Measurements from ENCODE around the gene CLEC2A. TPM values are rescaled to one million over a fixed set of nuclear protein-coding genes. Genes with fewer than 3 reads are reported as not detected.

The CLEC2A gene
- polyA plus RNA-seq, 2 of the 4 experiments (the other 2 are of a cell fraction), result not detected

GRCh38 chr12:9910716-9911421, 21.3 kb downstream of the CLEC2A start:
- FAIRE-seq (no peak), DNase-seq (ENCODE audit: low read depth in 1 of 2, low spot score in 1 of 2) (peak in 1 of 2 experiments; percentile 12), ATAC-seq (no peak)
- ChIA-PET POLR2A (no interaction called here), CTCF (no interaction called here)
- Histone ChIP-seq H3K27ac (no peak overlapping the region), H3K4me1 (no peaks in the 10 kb centered on the region), H3K4me3 (no peak overlapping the region), H3K9me3 (peaks cover 27% of the 10 kb centered on the region; the same call in 2 of the 3 replicates), H3K4me2 (no peak overlapping the region)
- TF ChIP-seq FOSL2 (IDR thresholded peaks at IDR 0.05), result no peak
- TF ChIP-seq FOSL2 (CRISPR knock-in tag; IDR thresholded peaks at IDR 0.05), result no peak
- no peak for TF ChIP-seq HOXB13 (CRISPR knock-in tag; IDR thresholded peaks at IDR 0.05; ENCODE audit: low read depth)
- no peak for TF ChIP-seq TP53 (CRISPR knock-in tag; IDR thresholded peaks at IDR 0.05)
- TF ChIP-seq EHMT2 (IDR thresholded peaks at IDR 0.05; ENCODE audit: low read depth), result no peak
- no peak for TF ChIP-seq NPAS2 (CRISPR knock-in tag; IDR thresholded peaks at IDR 0.05; ENCODE audit: borderline replicate concordance)
- no peak for TF ChIP-seq MAX (IDR thresholded peaks at IDR 0.05)
- TF ChIP-seq REST (IDR thresholded peaks at IDR 0.05), result no peak
- TF ChIP-seq, protein P1, sequence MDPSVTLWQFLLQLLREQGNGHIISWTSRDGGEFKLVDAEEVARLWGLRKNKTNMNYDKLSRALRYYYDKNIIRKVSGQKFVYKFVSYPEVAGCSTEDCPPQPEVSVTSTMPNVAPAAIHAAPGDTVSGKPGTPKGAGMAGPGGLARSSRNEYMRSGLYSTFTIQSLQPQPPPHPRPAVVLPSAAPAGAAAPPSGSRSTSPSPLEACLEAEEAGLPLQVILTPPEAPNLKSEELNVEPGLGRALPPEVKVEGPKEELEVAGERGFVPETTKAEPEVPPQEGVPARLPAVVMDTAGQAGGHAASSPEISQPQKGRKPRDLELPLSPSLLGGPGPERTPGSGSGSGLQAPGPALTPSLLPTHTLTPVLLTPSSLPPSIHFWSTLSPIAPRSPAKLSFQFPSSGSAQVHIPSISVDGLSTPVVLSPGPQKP (IDR thresholded peaks at IDR 0.05; ENCODE audit: low read depth, low read length), result no peak
- no peak for TF ChIP-seq HMGXB4 (CRISPR knock-in tag; IDR thresholded peaks at IDR 0.05; ENCODE audit: borderline replicate concordance)
- no peak for TF ChIP-seq RARB (CRISPR knock-in tag; IDR thresholded peaks at IDR 0.05)
- no peak for TF ChIP-seq HEYL (CRISPR knock-in tag; IDR thresholded peaks at IDR 0.05)
- TF ChIP-seq ZC3H11A (IDR thresholded peaks at IDR 0.05), result no peak
- no peak for TF ChIP-seq PHF8 (IDR thresholded peaks at IDR 0.05; ENCODE audit: borderline replicate concordance, low read depth)
- no peak for TF ChIP-seq ZSCAN20 (CRISPR knock-in tag; IDR thresholded peaks at IDR 0.05)
- TF ChIP-seq MAZ (IDR thresholded peaks at IDR 0.05; ENCODE audit: borderline replicate concordance, low read depth, low read length), result no peak
- TF ChIP-seq, protein P2, sequence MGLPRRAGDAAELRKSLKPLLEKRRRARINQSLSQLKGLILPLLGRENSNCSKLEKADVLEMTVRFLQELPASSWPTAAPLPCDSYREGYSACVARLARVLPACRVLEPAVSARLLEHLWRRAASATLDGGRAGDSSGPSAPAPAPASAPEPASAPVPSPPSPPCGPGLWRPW (IDR thresholded peaks at IDR 0.05), result no peak
- TF ChIP-seq CEBPB (IDR thresholded peaks at IDR 0.05), result no peak
- no peak for TF ChIP-seq EHF (CRISPR knock-in tag; IDR thresholded peaks at IDR 0.05)
- WGBS (ENCODE audit: missing lambda C conversion rate), result 20% methylated on average over 7 of the region's 7 CpGs

- no peak overlapping the region for H3K27ac ChIP-seq
- peaks cover 27% of the 10 kb centered on the region; the same call in 2 of the 3 replicates for H3K9me3 ChIP-seq
- H3K4me1 ChIP-seq, result no peaks in the 10 kb centered on the region
- POLR2A ChIA-PET, result no interaction called here
- no peak for DNase-seq (ENCODE audit: low read depth in 1 of 2, low spot score in 1 of 2)
- TF ChIP-seq ZFP36 (IDR thresholded peaks at IDR 0.05; ENCODE audit: borderline replicate concordance, partially characterized antibody) (no peak), USF2 (IDR thresholded peaks at IDR 0.05) (no peak)
- ATAC-seq, result no peak
- H3K4me3 ChIP-seq, result no peak overlapping the region
- no peak overlapping the region for H3K4me2 ChIP-seq
- FAIRE-seq, result no peak
- CTCF ChIA-PET, result interaction anchor here (0.6 kb wide), 2 partner anchors 18 to 47 kb away, joined by 3 to 5 read pairs; no protein-coding TSS in a partner anchor
Measured at GRCh38 chr12:9909724-9910123, 22.4 kb downstream of the CLEC2A start.
